H9 (cell line): ENCODE measurements around the gene BORCS8. TPM values are rescaled to one million over a fixed set of nuclear protein-coding genes. Genes with fewer than 3 reads are reported as not detected.

Experiments
- DNase-seq: peaks from one replicate; pipeline ENCODE4 v3.0.0-alpha.2; 2017
- H2AFZ ChIP-seq: one replicate; pipeline ENCODE4 v1.6.1; 2013; ENCODE audit warnings: mild to moderate bottlenecking, low read length, control low read depth, moderate library complexity
- H2AK5ac ChIP-seq: 2 replicates; pipeline ENCODE4 v1.6.1; 2013; ENCODE audit warnings: low read length, control low read depth, mixed read lengths; ENCODE audit not compliant: insufficient read length
- H2BK120ac ChIP-seq: one replicate; pipeline ENCODE4 v1.6.1; 2013; ENCODE audit warnings: low read depth, mild to moderate bottlenecking, low read length, control low read depth, inconsistent platforms; ENCODE audit not compliant: poor library complexity, severe bottlenecking
- H2BK12ac ChIP-seq: 2 replicates; pipeline ENCODE4 v1.6.1; 2013; ENCODE audit warnings: low read length, control low read depth, mixed read lengths, low read depth; ENCODE audit not compliant: insufficient read length
- H2BK15ac ChIP-seq: 2 replicates; pipeline ENCODE4 v1.6.1; 2013; ENCODE audit warnings: low read depth, low read length, control low read depth
- H2BK20ac ChIP-seq: one replicate; pipeline ENCODE4 v1.6.1; 2013; ENCODE audit warnings: low read depth, mild to moderate bottlenecking, low read length, control low read depth, inconsistent platforms; ENCODE audit not compliant: poor library complexity, severe bottlenecking
- H2BK5ac ChIP-seq: 2 replicates; pipeline ENCODE4 v1.6.1; 2013; ENCODE audit warnings: low read length, control low read depth, mixed read lengths; ENCODE audit not compliant: insufficient read length
- H3K14ac ChIP-seq: 2 replicates; pipeline ENCODE4 v1.6.1; 2013; ENCODE audit warnings: low read length, control low read depth; ENCODE audit not compliant: insufficient read depth
- H3K18ac ChIP-seq: 2 replicates; pipeline ENCODE4 v1.6.1; 2013; ENCODE audit warnings: low read depth, mild to moderate bottlenecking, mixed read lengths, low read length, control low read depth; ENCODE audit not compliant: insufficient read length
- H3K23ac ChIP-seq: 2 replicates; pipeline ENCODE4 v1.6.1; 2013; ENCODE audit warnings: low read length, control low read depth, mixed read lengths, low read depth; ENCODE audit not compliant: insufficient read length
- H3K23me2 ChIP-seq: 2 replicates; pipeline ENCODE4 v1.6.1; 2013; ENCODE audit warnings: low read depth, mild to moderate bottlenecking, mixed read lengths, low read length, control low read depth; ENCODE audit not compliant: insufficient read length, poor library complexity, severe bottlenecking
- H3K27ac ChIP-seq: 2 replicates; pipeline ENCODE4 v1.5.1; 2013; ENCODE audit warnings: low read length, control low read depth, mixed read lengths, low read depth; ENCODE audit not compliant: insufficient read length
- H3K27me3 ChIP-seq: 2 replicates; pipeline ENCODE4 v1.6.1; 2013; ENCODE audit warnings: low read length, control low read depth, inconsistent platforms; ENCODE audit not compliant: insufficient read depth
- H3K4ac ChIP-seq: 2 replicates; pipeline ENCODE4 v1.6.1; 2013; ENCODE audit warnings: low read depth, mild to moderate bottlenecking, control low read depth, inconsistent platforms, low read length, moderate library complexity
- H3K4me1 ChIP-seq: 2 replicates; pipeline ENCODE4 v1.6.1; 2013; ENCODE audit warnings: low read length, control low read depth, inconsistent platforms; ENCODE audit not compliant: insufficient read depth
- H3K4me2 ChIP-seq: 2 replicates; pipeline ENCODE4 v1.6.1; 2013; ENCODE audit warnings: low read length, control low read depth, mixed read lengths; ENCODE audit not compliant: insufficient read length, insufficient read depth
- H3K56ac ChIP-seq: 2 replicates; pipeline ENCODE4 v1.6.1; 2013; ENCODE audit warnings: low read depth, mild to moderate bottlenecking, mixed read lengths, low read length, control low read depth; ENCODE audit not compliant: insufficient read length
- H3K79me1 ChIP-seq: 2 replicates; pipeline ENCODE4 v1.6.1; 2013; ENCODE audit warnings: low read depth, mild to moderate bottlenecking, moderate library complexity, low read length, control low read depth, inconsistent platforms; ENCODE audit not compliant: insufficient read depth, poor library complexity, severe bottlenecking
- H3K79me2 ChIP-seq: 2 replicates; pipeline ENCODE4 v1.6.1; 2013; ENCODE audit warnings: low read length, control low read depth, inconsistent platforms; ENCODE audit not compliant: insufficient read depth
- H3K9ac ChIP-seq: 2 replicates; pipeline ENCODE4 v1.6.1; 2013; ENCODE audit warnings: low read length, control low read depth, mixed read lengths; ENCODE audit not compliant: insufficient read length; ENCODE audit errors: extremely low read depth
- H3K9me3 ChIP-seq: one replicate; pipeline ENCODE4 v1.6.1; 2013; ENCODE audit warnings: low read depth, low read length, inconsistent platforms; ENCODE audit not compliant: control insufficient read depth
- H3T11ph ChIP-seq: one replicate; pipeline ENCODE4 v1.6.1; 2013; ENCODE audit warnings: mild to moderate bottlenecking, low read length, control low read depth, inconsistent platforms
- H4K20me1 ChIP-seq: one replicate; pipeline ENCODE4 v1.6.1; 2013; ENCODE audit not compliant: control insufficient read depth, insufficient read length, insufficient read depth
- H4K5ac ChIP-seq: 2 replicates; pipeline ENCODE4 v1.6.1; 2013; ENCODE audit warnings: low read depth, mild to moderate bottlenecking, mixed read lengths, low read length, control low read depth; ENCODE audit not compliant: insufficient read length
- H4K8ac ChIP-seq: replicated peaks from 2 replicates; pipeline ENCODE4 v1.6.1; 2013; ENCODE audit warnings: low read length, control low read depth, mixed read lengths, low read depth; ENCODE audit not compliant: insufficient read length
- H4K91ac ChIP-seq: 2 replicates; pipeline ENCODE4 v1.6.1; 2013; ENCODE audit warnings: low read depth, mild to moderate bottlenecking, moderate library complexity, mixed read lengths, low read length, control low read depth; ENCODE audit not compliant: insufficient read length
- H3K27ac Mint-ChIP-seq, 3 experiments: 2 replicates in 2 of 3; 3 replicates in 1 of 3; pipeline ENCODE4 v1.8.0; 2020 to 2021; ENCODE audit warnings: mixed read lengths in 3 of 3, mild to moderate bottlenecking in 1 of 3, moderate library complexity in 1 of 3
- H3K27me3 Mint-ChIP-seq: 2 replicates; pipeline ENCODE4 v1.8.0; 2021; ENCODE audit warnings: low read depth, mild to moderate bottlenecking, moderate library complexity, mixed read lengths
- H3K36me3 Mint-ChIP-seq, 3 experiments: 2 replicates in 2 of 3; 3 replicates in 1 of 3; pipeline ENCODE4 v1.8.0; 2020 to 2021; ENCODE audit warnings: low read depth in 3 of 3, mixed read lengths in 3 of 3; ENCODE audit not compliant: insufficient read depth in 1 of 3
- H3K4me1 Mint-ChIP-seq, 2 experiments: 2 replicates each; pipeline ENCODE4 v1.8.0; 2020; ENCODE audit warnings: mixed read lengths in 2 of 2
- H3K4me3 Mint-ChIP-seq, 2 experiments: 2 replicates in 1 of 2; 3 replicates in 1 of 2; pipeline ENCODE4 v1.8.0; 2020 to 2021; ENCODE audit warnings: mild to moderate bottlenecking in 2 of 2, mixed read lengths in 2 of 2, moderate library complexity in 1 of 2
- H3K9me3 Mint-ChIP-seq, 2 experiments: 2 replicates in 1 of 2; 3 replicates in 1 of 2; pipeline ENCODE4 v1.8.0; 2020; ENCODE audit warnings: mild to moderate bottlenecking in 2 of 2, mixed read lengths in 2 of 2, moderate library complexity in 1 of 2
- CTCF ChIP-seq: fragments of 200-600 bp; sonication (generic); conservative IDR thresholded peaks from 3 replicates; pipeline ENCODE4 v1.8.0; 2021; ENCODE audit warnings: antibody characterized with exemption, mild to moderate bottlenecking
- WGBS: extraction: QIAGEN DNeasy Blood & Tissue Kit; methylation state at CpG from one replicate; pipeline ENCODE4 v1.1.7; 2013; ENCODE audit warnings: missing lambda C conversion rate, low lambda C conversion rate, mixed read lengths; ENCODE audit not compliant: insufficient read length; ENCODE audit errors: extremely low coverage; 5-methylcytosine and 5-hydroxymethylcytosine counted together
- total RNA-seq: library from RNA; stranded (reverse); gene quantifications from 2 replicates; pipeline ENCODE4 v1.2.1, GENCODE V29; 2021

BORCS8 gene
- total RNA-seq, 1 experiment from 2014 or later, result 20.4 TPM

GRCh38 chr19:19186742-19187141, 5.2 kb downstream of the BORCS8 start:
- H3K27me3 ChIP-seq, result no peaks in the 10 kb centered on the region
- H2BK120ac ChIP-seq, result no peak overlapping the region
- no peak overlapping the region for H2BK5ac ChIP-seq
- no peak overlapping the region for H3K56ac ChIP-seq
- H4K5ac ChIP-seq, result no peak overlapping the region
- H3K27ac Mint-ChIP-seq, result no peak overlapping the region
- H3K23me2 ChIP-seq, result peaks cover 3% of the 10 kb centered on the region
- no peak overlapping the region for H2BK12ac ChIP-seq
- no peak overlapping the region for H3K4me2 ChIP-seq
- H3K36me3 Mint-ChIP-seq, result peaks cover 8 to 13% (median 13%) of the 10 kb centered on the region in 3 experiments; a peak in 6 of 7 replicates
- WGBS, result no CpG with 5 or more reads among the region's 14 CpGs
- no peak overlapping the region for H2AFZ ChIP-seq
- no peak overlapping the region for H3K4me3 Mint-ChIP-seq
- DNase-seq, result no peak
- no peaks in the 10 kb centered on the region for H4K20me1 ChIP-seq
- no peak overlapping the region for H3T11ph ChIP-seq
- no peak overlapping the region for H2AK5ac ChIP-seq
- H3K4me1 ChIP-seq, result no peaks in the 10 kb centered on the region
- H3K79me1 ChIP-seq, result peaks cover 4% of the 10 kb centered on the region
- H3K27ac ChIP-seq, result no peak overlapping the region
- peaks cover 0 to 7% of the 10 kb centered on the region in 2 experiments; a peak in 3 of 4 replicates for H3K4me1 Mint-ChIP-seq
- no peaks in the 10 kb centered on the region for H3K27me3 Mint-ChIP-seq
- H4K91ac ChIP-seq, result no peak overlapping the region
- H3K23ac ChIP-seq, result no peak overlapping the region
- H3K4ac ChIP-seq, result no peak overlapping the region
- no peak overlapping the region for H3K18ac ChIP-seq
- no peaks in the 10 kb centered on the region for H3K9me3 Mint-ChIP-seq
- H3K79me2 ChIP-seq, result no peaks in the 10 kb centered on the region; the same call in 1 of the 2 replicates
- H4K8ac ChIP-seq, result no peak overlapping the region
- H3K9ac ChIP-seq, result no peak overlapping the region
- H3K14ac ChIP-seq, result no peak overlapping the region
- H2BK15ac ChIP-seq, result 0 out of 2 replicates have a peak overlapping the region, but pooled peaks have one; percentile 19
- TF ChIP-seq CTCF, result no peak
- no peak overlapping the region for H2BK20ac ChIP-seq
- H3K9me3 ChIP-seq, result no peaks in the 10 kb centered on the region
